ENCODE data around the gene GAB1.
A peak's percentile ranks its signal among the peaks of the same experiment; 100 is the strongest.

Gene GAB1

GRCh38 chr4:143489106-143489505 lies 152.4 kb downstream of the GAB1 start:
- DNase-seq (ENCODE audit: low spot score) = no peak

GRCh38 chr4:143498021-143498420 lies 161.3 kb downstream of the GAB1 start:
- no peak for DNase-seq (ENCODE audit: low spot score)

DNA sequence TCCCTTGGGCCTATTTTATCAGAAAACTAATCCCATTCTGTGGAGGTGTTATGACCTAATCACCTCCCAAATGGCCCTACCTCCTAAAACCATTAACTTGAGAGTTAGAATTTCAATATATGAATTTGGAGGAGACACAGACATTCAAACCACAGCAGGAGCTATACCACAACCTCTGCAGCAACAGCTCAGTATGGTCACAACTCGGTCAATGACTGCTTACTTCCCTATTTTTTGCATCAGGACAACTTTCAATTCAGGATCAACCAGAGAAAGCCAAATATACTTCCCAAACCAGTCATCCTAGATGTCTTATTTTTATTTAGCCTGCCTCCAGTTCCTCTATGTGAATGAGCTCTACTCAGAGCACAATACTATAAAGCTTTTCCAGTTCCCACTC lies 165.6 kb downstream of the GAB1 start:
- no peak for DNase-seq (ENCODE audit: low spot score)

DNA sequence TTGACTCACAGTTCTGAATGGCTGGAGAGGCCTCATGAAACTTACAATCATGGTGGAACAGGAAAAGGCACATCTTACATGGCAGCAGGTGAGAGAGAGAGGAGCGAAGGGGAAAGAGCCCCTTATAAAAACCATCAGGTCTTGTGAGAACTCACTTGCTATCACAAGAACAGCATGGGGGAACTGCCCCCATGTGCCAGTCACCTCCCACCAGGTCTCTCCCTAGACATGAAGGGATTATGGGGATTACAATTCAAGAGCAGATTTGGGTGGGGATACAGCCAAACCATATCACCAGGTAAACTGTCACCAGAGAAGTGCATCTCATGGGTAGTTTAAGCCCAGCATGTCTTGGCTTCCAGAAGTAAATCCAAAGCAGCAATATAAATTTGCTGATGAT lies 169.4 kb downstream of the GAB1 start:
- DNase-seq (ENCODE audit: low spot score) = no peak

GRCh38 chr4:143511906-143512305 lies 175.2 kb downstream of the GAB1 start:
- no peak for DNase-seq (ENCODE audit: low spot score)

GRCh38 chr4:143512978-143513313 lies 176.3 kb downstream of the GAB1 start:
- DNase-seq (ENCODE audit: low spot score) = no peak

DNA sequence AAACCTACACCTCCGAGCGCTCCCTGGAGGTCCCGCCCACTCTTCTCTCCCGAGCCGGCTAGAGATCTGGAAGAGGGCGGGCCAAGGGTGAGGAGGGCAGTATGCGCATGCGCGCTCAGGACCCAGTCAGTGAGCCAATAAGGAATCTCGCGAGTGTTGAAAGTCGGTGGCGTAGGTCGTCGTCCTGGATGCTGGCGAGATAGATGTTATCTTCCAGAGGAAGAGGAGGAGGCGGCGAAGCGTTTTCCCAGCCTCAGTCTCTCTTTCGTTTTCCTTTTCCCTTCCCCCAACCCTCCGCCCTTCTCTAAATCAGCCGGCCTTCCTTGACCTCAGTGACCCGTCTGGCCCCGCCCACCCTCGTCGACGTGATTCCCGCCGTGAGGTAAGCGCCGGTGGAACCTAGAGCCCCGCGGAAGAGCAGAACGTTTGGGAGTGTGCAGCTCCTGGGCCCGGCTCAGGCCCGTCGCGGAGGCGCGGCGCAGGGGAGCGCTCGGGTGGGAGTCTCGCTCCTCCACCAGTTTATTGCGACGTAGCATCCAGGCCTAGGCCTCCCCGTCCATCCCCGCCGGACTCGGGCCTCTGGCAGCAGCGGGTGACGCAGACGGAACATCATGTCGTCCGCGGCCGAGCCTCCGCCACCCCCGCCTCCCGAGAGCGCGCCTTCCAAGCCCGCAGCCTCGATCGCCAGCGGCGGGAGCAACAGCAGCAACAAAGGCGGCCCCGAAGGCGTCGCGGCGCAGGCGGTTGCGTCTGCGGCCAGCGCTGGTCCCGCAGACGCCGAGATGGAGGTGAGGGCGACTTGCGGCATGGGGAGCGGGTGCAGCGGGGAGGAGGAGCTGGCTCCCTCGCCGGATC lies 176.9 kb downstream of the GAB1 start, which contains the start of gene SMARCA5:
SMARCA5 (plus strand) TSS at position 389 of the 855 bp plus-strand sequence; CDS start at position 612, 223 bp downstream.
- DNase-seq (ENCODE audit: low spot score) = peak; percentile 97

DNA sequence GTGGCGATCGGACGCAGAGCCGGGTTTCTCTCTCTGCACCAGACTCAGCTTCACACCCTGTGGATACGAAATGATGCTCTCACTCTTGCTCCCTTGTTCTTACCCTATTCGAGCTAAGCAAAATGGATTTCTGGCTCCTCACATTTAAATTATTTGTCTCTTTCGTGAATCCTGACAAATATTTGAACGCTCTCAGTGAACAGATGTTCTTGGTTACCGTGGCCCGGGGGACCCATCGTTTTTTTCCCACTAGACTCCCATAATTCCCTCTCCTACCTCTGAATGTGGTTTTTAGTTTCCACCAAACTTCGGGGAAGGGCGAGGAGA lies 177.5 kb downstream of the GAB1 start:
- no peak for DNase-seq (ENCODE audit: low spot score)

DNA sequence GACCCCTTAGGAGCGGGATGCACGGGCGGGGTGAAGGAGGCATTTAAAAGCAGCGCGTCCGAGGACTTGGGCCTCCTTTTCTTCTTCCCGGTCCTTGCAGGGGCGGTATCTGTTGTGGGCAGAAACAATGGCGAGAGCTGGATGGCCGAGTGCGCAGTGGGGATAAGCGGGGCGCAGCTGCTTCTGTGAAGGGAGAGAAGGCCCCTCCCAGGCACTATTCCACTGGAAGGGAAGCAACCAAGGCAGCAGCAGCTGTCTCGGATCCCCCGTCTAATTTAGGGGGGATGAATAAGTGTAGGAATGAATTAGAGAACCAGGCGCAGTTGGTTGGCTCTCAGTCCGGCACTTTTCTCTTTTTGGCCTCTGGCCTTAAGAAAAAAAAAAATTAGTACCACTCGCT lies 177.8 kb downstream of the GAB1 start:
- no peak for DNase-seq (ENCODE audit: low spot score)

- DNase-seq (ENCODE audit: low spot score) = no peak
These were observed 178.2 kb downstream of the GAB1 start for GRCh38 chr4:143514901-143515300.

DNA sequence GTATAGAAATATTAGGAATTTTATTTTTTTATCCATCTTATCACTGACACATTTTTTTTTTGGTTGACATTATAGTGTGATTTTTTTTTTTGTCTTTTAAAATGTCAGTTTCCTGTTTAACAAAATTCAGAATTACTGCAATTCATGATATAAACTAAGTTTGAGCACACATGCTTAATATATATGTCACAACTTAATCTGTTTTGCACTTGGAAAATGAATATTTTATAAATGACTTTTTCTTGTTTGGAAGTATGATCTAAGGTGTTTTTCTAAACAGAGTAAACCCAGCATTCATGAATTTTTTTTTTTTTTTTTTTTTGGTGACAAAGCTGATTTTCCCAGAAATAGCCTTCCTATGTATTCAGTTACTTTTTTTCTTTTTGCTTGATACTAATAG lies 179.2 kb downstream of the GAB1 start:
- DNase-seq (ENCODE audit: low spot score) = no peak

DNA sequence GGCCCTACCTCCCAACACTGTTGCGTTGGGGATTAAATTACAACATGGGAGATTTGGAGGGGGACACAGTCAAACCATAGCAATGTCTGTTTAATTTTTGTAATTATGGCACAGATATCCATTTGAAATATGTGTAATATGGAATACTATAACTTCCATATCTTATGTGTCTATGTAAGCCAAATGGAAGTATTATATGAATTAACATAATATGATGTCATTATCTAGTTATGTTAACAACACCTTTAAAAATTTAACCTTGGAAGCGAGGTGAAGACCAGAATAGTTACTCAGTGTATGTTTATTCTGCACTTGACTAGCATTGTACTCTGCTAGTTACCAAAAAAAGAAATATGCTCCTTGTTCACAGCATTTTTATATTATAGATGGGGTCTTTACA lies 181.1 kb downstream of the GAB1 start:
- no peak for DNase-seq (ENCODE audit: low spot score)
